GM12878 (cell line): ENCODE results near the gene RBL2. TPM values are rescaled to one million over a fixed set of nuclear protein-coding genes. Genes with fewer than 3 reads are reported as not detected.

Experiments
- ATAC-seq: fragments of 200-7000 bp; cut with Tn5 transposase; 3 replicates; pipeline ENCODE4 v1.9.1; 2020; ENCODE audit warnings: mild to moderate bottlenecking, moderate library complexity
- BruUV-seq: library from RNA; stranded (reverse); fragments of 400-500 nt; replicated peaks from 2 replicates; lab custom pipeline; 2021; lab: Mats Ljungman, UMichigan
- CTCF ChIA-PET: fragments of 300-600 bp; sonication (Branson Sonifier 250); formaldehyde crosslinking; extraction: SDS; loops from one replicate; lab custom pipeline; 2021; ENCODE audit warnings: inconsistent platforms; lab: Yijun Ruan, JAX
- POLR2A ChIA-PET: fragments of 350-600 bp; formaldehyde crosslinking; extraction: SDS; loops from one replicate; lab custom pipeline; 2021; ENCODE audit warnings: inconsistent platforms; lab: Charles Lee
- RAD21 ChIA-PET: fragments of 300-600 bp; sonication (Branson Sonifier 250); formaldehyde crosslinking; loops from one replicate; lab custom pipeline; 2023; ENCODE audit warnings: antibody characterized with exemption; ENCODE audit not compliant: unreplicated experiment; lab: Charles Lee
- SMC1A ChIA-PET: fragments of 300-600 bp; sonication (Branson Sonifier 250); formaldehyde crosslinking; loops from one replicate; lab custom pipeline; 2023; ENCODE audit not compliant: unreplicated experiment, uncharacterized antibody; lab: Charles Lee
- DNase-seq: peaks from one replicate; pipeline ENCODE4 v3.0.0-alpha.2; 2011; ENCODE audit warnings: low read depth, low spot score
- FAIRE-seq: peaks from 3 replicates; lab custom pipeline; 2011; peaks lifted over from hg19 to GRCh38; lab: Jason Lieb, UNC
- H2AFZ ChIP-seq: 2 replicates; pipeline ENCODE4 v1.6.0; 2011; ENCODE audit warnings: low read depth, low read length, control low read depth; ENCODE audit not compliant: control insufficient read depth
- H3K27ac ChIP-seq: 2 replicates; pipeline ENCODE4 v1.5.1; 2011; ENCODE audit warnings: control low read depth; ENCODE audit not compliant: control insufficient read depth, insufficient read depth
- H3K27me3 ChIP-seq, 2 experiments: replicated peaks in 1 of 2; 2 replicates each; pipeline versions ENCODE4 v1.6.0 to v1.6.1; 2011; ENCODE audit warnings: low read length in 1 of 2; ENCODE audit not compliant: control insufficient read depth in 2 of 2, insufficient read depth in 2 of 2
- H3K36me3 ChIP-seq, 2 experiments: 2 replicates each; pipeline ENCODE4 v1.5.1; 2011; ENCODE audit warnings: low read length in 1 of 2; ENCODE audit not compliant: control insufficient read depth in 2 of 2, insufficient read depth in 2 of 2
- H3K4me1 ChIP-seq: 2 replicates; pipeline ENCODE4 v1.6.1; 2011; ENCODE audit warnings: mild to moderate bottlenecking, low read length, moderate library complexity, mixed read lengths; ENCODE audit not compliant: control insufficient read depth, insufficient read depth
- H3K4me2 ChIP-seq: 2 replicates; pipeline ENCODE4 v1.6.0; 2011; ENCODE audit warnings: control low read depth; ENCODE audit not compliant: control insufficient read depth, insufficient read depth
- H3K4me3 ChIP-seq: fragments of 200-600 bp; sonication (generic); 2 replicates; pipeline ENCODE4 v1.5.1; 2016
- H3K79me2 ChIP-seq: 2 replicates; pipeline ENCODE4 v1.6.0; 2011; ENCODE audit warnings: low read length; ENCODE audit not compliant: control insufficient read depth, insufficient read depth
- H3K9ac ChIP-seq: 2 replicates; pipeline ENCODE4 v1.8.0; 2011; ENCODE audit warnings: low read length, control low read depth, mixed read lengths; ENCODE audit not compliant: control insufficient read depth, insufficient read depth
- H3K9me3 ChIP-seq: replicated peaks from 3 replicates; pipeline ENCODE4 v1.5.1; 2011; ENCODE audit warnings: mild to moderate bottlenecking, low read length; ENCODE audit not compliant: control insufficient read depth, insufficient read depth
- H4K20me1 ChIP-seq: 2 replicates; pipeline ENCODE4 v1.6.0; 2011; ENCODE audit not compliant: control insufficient read depth, insufficient read depth
- BMI1 ChIP-seq: fragments of 450-650 bp; IDR thresholded peaks from 2 replicates; pipeline ENCODE4 v1.6.1; 2016; ENCODE audit warnings: mild to moderate bottlenecking, moderate library complexity, borderline replicate concordance
- CREB1 ChIP-seq: IDR thresholded peaks from 2 replicates; pipeline ENCODE4 v1.6.1; 2012; ENCODE audit warnings: low read depth, mild to moderate bottlenecking, inconsistent platforms
- ESRRA ChIP-seq: IDR thresholded peaks from 2 replicates; pipeline ENCODE4 v1.6.1; 2012; ENCODE audit warnings: mild to moderate bottlenecking, low read length, improper control_type of control experiment
- LARP7 ChIP-seq: fragments of 450-650 bp; IDR thresholded peaks from 2 replicates; pipeline ENCODE4 v1.6.1; 2017; ENCODE audit warnings: mild to moderate bottlenecking
- NBN ChIP-seq: fragments of 450-650 bp; IDR thresholded peaks from 2 replicates; pipeline ENCODE4 v1.6.1; 2016
- RELA ChIP-seq: fragments of 450-650 bp; IDR thresholded peaks from 2 replicates; pipeline ENCODE4 v1.8.0; 2014; ENCODE audit warnings: borderline replicate concordance; ENCODE audit not compliant: partially characterized antibody
- RFX5 ChIP-seq: IDR thresholded peaks from 2 replicates; pipeline ENCODE4 v1.6.1; 2011; ENCODE audit warnings: low read depth, low read length, improper control_type of control experiment
- SMC3 ChIP-seq: IDR thresholded peaks from 2 replicates; pipeline ENCODE4 v1.6.1; 2011; ENCODE audit warnings: low read length, improper control_type of control experiment, borderline replicate concordance
- TBL1XR1 ChIP-seq: IDR thresholded peaks from 2 replicates; pipeline ENCODE4 v1.6.1; 2012; ENCODE audit warnings: low read depth, low read length, improper control_type of control experiment
- WGBS: methylation state at CpG from one replicate; pipeline ENCODE4 v1.1.6; 2016; ENCODE audit warnings: low lambda C conversion rate; ENCODE audit not compliant: insufficient replicate concordance, insufficient coverage; ENCODE audit errors: missing lambda C conversion rate; 5-methylcytosine and 5-hydroxymethylcytosine counted together
- in situ Hi-C: fragments of 300-500 bp; cut with MboI; formaldehyde crosslinking; loops from 9 replicates; pipeline ENCODE4 v1.14.3; 2018; ENCODE audit warnings: mixed read lengths
- intact Hi-C: fragments of 100-400 bp; cut with micrococcal nuclease; formaldehyde crosslinking; loops from one replicate; pipeline ENCODE4 v1.14.2; 2022; ENCODE audit not compliant: unreplicated experiment
- polyA plus RNA-seq, 11 experiments: library from polyadenylated mRNA; depleted of rRNA in 4 of 11; unstranded in 6 of 11; stranded (reverse) in 5 of 11; fragments of >200 nt; fragmentation: Nextera tagmentation in 4 of 11; fragmentation: Illumina TruSeq in 1 of 11; extraction: Ambion mirVana in 4 of 11; extraction: Trizol in 1 of 11; gene quantifications; 1 replicate in 1 of 11; 2 replicates in 10 of 11; pipeline versions ENCODE4 v1.2.1 to v1.2.3, GENCODE V29; 2011 to 2016; ENCODE audit warnings: inconsistent platforms in 2 of 11, missing spikeins in 2 of 11, low read depth in 1 of 11
- total RNA-seq, 4 experiments: library from RNA; depleted of rRNA in 3 of 4; stranded (reverse); fragments of >200 nt in 3 of 4; fragmentation: Illumina TruSeq in 1 of 4; extraction: Trizol in 1 of 4; gene quantifications; 2 replicates each; pipeline versions ENCODE4 v1.2.1 to v1.2.3, GENCODE V29; 2013 to 2021
- TF ChIP-seq, protein P1 (sequence below): IDR thresholded peaks from 2 replicates; pipeline ENCODE4 v1.6.1; 2012; ENCODE audit warnings: low read depth, low read length, improper control_type of control experiment
- TF ChIP-seq, protein P2 (sequence below): IDR thresholded peaks from 2 replicates; pipeline ENCODE4 v1.6.1; 2012; ENCODE audit warnings: low read length, inconsistent platforms
- TF ChIP-seq, protein P3 (sequence below): fragments of 450-650 bp; IDR thresholded peaks from 2 replicates; pipeline ENCODE4 v1.6.1; 2018; ENCODE audit warnings: borderline replicate concordance, mild to moderate bottlenecking; ENCODE audit not compliant: partially characterized antibody
- TF ChIP-seq, protein P4 (sequence below): fragments of 450-650 bp; IDR thresholded peaks from 2 replicates; pipeline ENCODE4 v1.6.1; 2017; ENCODE audit warnings: mild to moderate bottlenecking, moderate library complexity
- TF ChIP-seq, protein P5 (sequence below): IDR thresholded peaks from 2 replicates; pipeline ENCODE4 v1.6.1; 2012; ENCODE audit warnings: low read depth, low read length, improper control_type of control experiment

The RBL2 gene
- total and polyA plus RNA-seq, 10 of the 15 experiments (the other 5 are each of a cell fraction or from before 2014, with no cell fraction given) = 10.0 to 107 (median 39.0) TPM

DNA sequence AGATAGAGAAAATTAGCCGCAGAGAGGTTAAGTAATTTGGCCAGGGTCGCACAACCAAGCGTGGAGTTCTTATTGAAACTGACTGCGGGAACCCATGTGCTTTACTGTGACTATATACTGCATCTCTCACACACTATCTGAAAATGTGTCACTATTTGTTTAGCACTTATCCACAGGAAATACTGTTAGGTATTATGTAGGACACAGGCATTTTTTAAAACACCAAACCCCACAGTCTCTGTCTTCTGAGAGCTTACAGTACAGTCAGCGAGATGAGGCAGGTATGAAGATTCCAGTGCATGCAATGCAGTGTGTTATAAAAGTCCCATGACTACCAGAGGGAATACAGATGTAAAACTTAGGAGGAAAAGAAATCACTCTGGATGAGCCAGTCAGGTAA lies 11.3 kb downstream of the RBL2 start (continued):
- no peak for TF ChIP-seq BMI1
- TF ChIP-seq RELA = no peak

DNA sequence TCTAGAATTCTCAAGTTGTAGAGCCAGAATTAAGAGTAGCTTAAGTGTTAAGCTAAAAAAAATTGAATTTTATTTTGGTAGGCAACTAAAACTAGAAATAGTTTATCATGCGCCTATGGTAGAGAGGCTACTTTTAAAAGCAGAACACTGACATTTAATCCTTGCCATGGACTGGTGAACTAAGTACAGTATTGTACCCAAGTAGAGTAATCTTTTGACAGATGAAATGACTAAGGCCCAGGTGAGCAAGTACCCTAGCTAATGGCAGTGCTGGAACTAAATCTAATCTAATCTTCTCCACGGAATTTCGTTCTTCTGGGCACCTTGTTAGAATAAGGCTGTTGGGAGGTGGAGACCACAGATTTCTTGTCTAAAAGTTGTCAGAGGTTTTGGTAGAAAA lies 11.8 kb downstream of the RBL2 start:
- no peaks in the 10 kb centered on the region for H4K20me1 ChIP-seq
- RAD21 ChIA-PET = interaction anchor here (0.8 to 1.5 kb wide), 3 partner anchors 10 to 103 kb away, joined by 3 to 4 read pairs (median 4); no protein-coding TSS in a partner anchor
- no peaks in the 10 kb centered on the region for H3K79me2 ChIP-seq
- ATAC-seq (no peak), DNase-seq (no peak), FAIRE-seq (no peak)
- POLR2A ChIA-PET = interaction anchor here (0.9 to 1.1 kb wide), 2 partner anchors 11 to 87 kb away, joined by 3 to 5 read pairs; no protein-coding TSS in a partner anchor
- no peaks in the 10 kb centered on the region for H3K9me3 ChIP-seq
- intact Hi-C loops (no loop called here), in situ Hi-C loops (loop anchor here (10.0 kb wide), 1 partner anchor 381 kb away; no protein-coding TSS in a partner anchor)
- H3K27me3 ChIP-seq = no peaks in the 10 kb centered on the region
- H3K9ac ChIP-seq = no peak overlapping the region
- no TSS peak for BruUV-seq
- CTCF ChIA-PET = interaction anchor here (0.7 to 1.4 kb wide), 4 partner anchors 10 to 135 kb away, joined by 3 to 8 read pairs (median 4); no protein-coding TSS in a partner anchor
- H3K4me1 ChIP-seq = no peaks in the 10 kb centered on the region
- no peak overlapping the region for H3K4me2 ChIP-seq
- SMC1A ChIA-PET = interaction anchor here (0.7 to 4.5 kb wide), 8 partner anchors 9 to 154 kb away, joined by 3 to 30 read pairs (median 4); no protein-coding TSS in a partner anchor
- H3K36me3 ChIP-seq = peaks cover 0 to 7% of the 10 kb centered on the region in 2 experiments; a peak in 2 of 4 replicates
- no peak overlapping the region for H2AFZ ChIP-seq
- H3K4me3 ChIP-seq = no peak overlapping the region
- WGBS = 63% methylated on average over 3 of the region's 3 CpGs
- H3K27ac ChIP-seq = no peak overlapping the region
- TF ChIP-seq, protein P1, sequence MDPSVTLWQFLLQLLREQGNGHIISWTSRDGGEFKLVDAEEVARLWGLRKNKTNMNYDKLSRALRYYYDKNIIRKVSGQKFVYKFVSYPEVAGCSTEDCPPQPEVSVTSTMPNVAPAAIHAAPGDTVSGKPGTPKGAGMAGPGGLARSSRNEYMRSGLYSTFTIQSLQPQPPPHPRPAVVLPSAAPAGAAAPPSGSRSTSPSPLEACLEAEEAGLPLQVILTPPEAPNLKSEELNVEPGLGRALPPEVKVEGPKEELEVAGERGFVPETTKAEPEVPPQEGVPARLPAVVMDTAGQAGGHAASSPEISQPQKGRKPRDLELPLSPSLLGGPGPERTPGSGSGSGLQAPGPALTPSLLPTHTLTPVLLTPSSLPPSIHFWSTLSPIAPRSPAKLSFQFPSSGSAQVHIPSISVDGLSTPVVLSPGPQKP = no peak
- TF ChIP-seq ESRRA (no peak), SMC3 (no peak), NBN (no peak), CREB1 (no peak), RFX5 (no peak), LARP7 (no peak), TBL1XR1 (no peak)
- TF ChIP-seq, protein P2, sequence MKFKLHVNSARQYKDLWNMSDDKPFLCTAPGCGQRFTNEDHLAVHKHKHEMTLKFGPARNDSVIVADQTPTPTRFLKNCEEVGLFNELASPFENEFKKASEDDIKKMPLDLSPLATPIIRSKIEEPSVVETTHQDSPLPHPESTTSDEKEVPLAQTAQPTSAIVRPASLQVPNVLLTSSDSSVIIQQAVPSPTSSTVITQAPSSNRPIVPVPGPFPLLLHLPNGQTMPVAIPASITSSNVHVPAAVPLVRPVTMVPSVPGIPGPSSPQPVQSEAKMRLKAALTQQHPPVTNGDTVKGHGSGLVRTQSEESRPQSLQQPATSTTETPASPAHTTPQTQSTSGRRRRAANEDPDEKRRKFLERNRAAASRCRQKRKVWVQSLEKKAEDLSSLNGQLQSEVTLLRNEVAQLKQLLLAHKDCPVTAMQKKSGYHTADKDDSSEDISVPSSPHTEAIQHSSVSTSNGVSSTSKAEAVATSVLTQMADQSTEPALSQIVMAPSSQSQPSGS = no peak
- TF ChIP-seq, protein P3, sequence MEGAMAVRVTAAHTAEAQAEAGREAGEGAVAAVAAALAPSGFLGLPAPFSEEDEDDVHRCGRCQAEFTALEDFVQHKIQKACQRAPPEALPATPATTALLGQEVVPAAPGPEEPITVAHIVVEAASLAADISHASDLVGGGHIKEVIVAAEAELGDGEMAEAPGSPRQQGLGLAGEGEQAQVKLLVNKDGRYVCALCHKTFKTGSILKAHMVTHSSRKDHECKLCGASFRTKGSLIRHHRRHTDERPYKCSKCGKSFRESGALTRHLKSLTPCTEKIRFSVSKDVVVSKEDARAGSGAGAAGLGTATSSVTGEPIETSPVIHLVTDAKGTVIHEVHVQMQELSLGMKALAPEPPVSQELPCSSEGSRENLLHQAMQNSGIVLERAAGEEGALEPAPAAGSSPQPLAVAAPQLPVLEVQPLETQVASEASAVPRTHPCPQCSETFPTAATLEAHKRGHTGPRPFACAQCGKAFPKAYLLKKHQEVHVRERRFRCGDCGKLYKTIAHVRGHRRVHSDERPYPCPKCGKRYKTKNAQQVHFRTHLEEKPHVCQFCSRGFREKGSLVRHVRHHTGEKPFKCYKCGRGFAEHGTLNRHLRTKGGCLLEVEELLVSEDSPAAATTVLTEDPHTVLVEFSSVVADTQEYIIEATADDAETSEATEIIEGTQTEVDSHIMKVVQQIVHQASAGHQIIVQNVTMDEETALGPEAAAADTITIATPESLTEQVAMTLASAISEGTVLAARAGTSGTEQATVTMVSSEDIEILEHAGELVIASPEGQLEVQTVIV = no peak
- TF ChIP-seq, protein P4, sequence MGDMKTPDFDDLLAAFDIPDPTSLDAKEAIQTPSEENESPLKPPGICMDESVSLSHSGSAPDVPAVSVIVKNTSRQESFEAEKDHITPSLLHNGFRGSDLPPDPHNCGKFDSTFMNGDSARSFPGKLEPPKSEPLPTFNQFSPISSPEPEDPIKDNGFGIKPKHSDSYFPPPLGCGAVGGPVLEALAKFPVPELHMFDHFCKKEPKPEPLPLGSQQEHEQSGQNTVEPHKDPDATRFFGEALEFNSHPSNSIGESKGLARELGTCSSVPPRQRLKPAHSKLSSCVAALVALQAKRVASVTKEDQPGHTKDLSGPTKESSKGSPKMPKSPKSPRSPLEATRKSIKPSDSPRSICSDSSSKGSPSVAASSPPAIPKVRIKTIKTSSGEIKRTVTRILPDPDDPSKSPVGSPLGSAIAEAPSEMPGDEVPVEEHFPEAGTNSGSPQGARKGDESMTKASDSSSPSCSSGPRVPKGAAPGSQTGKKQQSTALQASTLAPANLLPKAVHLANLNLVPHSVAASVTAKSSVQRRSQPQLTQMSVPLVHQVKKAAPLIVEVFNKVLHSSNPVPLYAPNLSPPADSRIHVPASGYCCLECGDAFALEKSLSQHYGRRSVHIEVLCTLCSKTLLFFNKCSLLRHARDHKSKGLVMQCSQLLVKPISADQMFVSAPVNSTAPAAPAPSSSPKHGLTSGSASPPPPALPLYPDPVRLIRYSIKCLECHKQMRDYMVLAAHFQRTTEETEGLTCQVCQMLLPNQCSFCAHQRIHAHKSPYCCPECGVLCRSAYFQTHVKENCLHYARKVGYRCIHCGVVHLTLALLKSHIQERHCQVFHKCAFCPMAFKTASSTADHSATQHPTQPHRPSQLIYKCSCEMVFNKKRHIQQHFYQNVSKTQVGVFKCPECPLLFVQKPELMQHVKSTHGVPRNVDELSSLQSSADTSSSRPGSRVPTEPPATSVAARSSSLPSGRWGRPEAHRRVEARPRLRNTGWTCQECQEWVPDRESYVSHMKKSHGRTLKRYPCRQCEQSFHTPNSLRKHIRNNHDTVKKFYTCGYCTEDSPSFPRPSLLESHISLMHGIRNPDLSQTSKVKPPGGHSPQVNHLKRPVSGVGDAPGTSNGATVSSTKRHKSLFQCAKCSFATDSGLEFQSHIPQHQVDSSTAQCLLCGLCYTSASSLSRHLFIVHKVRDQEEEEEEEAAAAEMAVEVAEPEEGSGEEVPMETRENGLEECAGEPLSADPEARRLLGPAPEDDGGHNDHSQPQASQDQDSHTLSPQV = no peak
- TF ChIP-seq, protein P5, sequence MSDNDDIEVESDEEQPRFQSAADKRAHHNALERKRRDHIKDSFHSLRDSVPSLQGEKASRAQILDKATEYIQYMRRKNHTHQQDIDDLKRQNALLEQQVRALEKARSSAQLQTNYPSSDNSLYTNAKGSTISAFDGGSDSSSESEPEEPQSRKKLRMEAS = no peak
